PC-9 (cell line): Measurements from ENCODE around the gene TUFT1. TPM values are rescaled to one million over a fixed set of nuclear protein-coding genes. Genes with fewer than 3 reads are reported as not detected.

ENCODE experiments used
- BruUV-seq: library from RNA; stranded (reverse); fragments of 400-500 nt; replicated peaks from 2 replicates; lab custom pipeline; 2021; lab: Mats Ljungman, UMichigan
- CTCF ChIA-PET: fragments of 300-600 bp; sonication (Branson Sonifier 250); formaldehyde crosslinking; loops from one replicate; lab custom pipeline; 2022; ENCODE audit warnings: antibody characterized with exemption; lab: Charles Lee
- POLR2A ChIA-PET: fragments of 300-600 bp; sonication (Branson Sonifier 250); formaldehyde crosslinking; loops from one replicate; lab custom pipeline; 2022; ENCODE audit warnings: antibody characterized with exemption; ENCODE audit not compliant: unreplicated experiment; lab: Charles Lee
- DNase-seq, 2 experiments: peaks; one replicate each; pipeline versions ENCODE4 v3.0.0 to v3.0.0-alpha.2; 2015 to 2022; ENCODE audit warnings: mixed read lengths in 1 of 2
- H2AFZ ChIP-seq: fragments of 200-600 bp; sonication (generic); 2 replicates; pipeline ENCODE4 v1.8.1; 2017; ENCODE audit warnings: antibody characterized with exemption
- H3F3A ChIP-seq: fragments of 200-600 bp; sonication (generic); 2 replicates; pipeline ENCODE4 v1.8.1; 2017; ENCODE audit warnings: antibody characterized with exemption, mild to moderate bottlenecking, low read depth; ENCODE audit not compliant: insufficient read depth
- H3K27ac ChIP-seq: fragments of 200-600 bp; sonication (generic); 2 replicates; pipeline ENCODE4 v1.6.1; 2016; ENCODE audit warnings: mixed run types
- H3K27me3 ChIP-seq: fragments of 200-600 bp; sonication (generic); 2 replicates; pipeline ENCODE4 v1.6.1; 2016; ENCODE audit warnings: low read depth, mixed run types; ENCODE audit not compliant: insufficient read depth
- H3K36me3 ChIP-seq: fragments of 200-600 bp; sonication (generic); 2 replicates; pipeline ENCODE4 v1.6.1; 2016; ENCODE audit warnings: low read depth, mixed run types
- H3K4me1 ChIP-seq: fragments of 200-600 bp; sonication (generic); replicated peaks from 2 replicates; pipeline ENCODE4 v1.6.1; 2016; ENCODE audit warnings: mixed run types; ENCODE audit not compliant: insufficient read depth
- H3K4me2 ChIP-seq: fragments of 200-600 bp; sonication (generic); 2 replicates; pipeline ENCODE4 v1.6.1; 2017; ENCODE audit warnings: mixed run types
- H3K4me3 ChIP-seq: fragments of 200-600 bp; sonication (generic); 2 replicates; pipeline ENCODE4 v1.6.1; 2016; ENCODE audit warnings: mixed run types
- H3K79me2 ChIP-seq: fragments of 200-600 bp; sonication (generic); 2 replicates; pipeline ENCODE4 v1.6.1; 2017; ENCODE audit warnings: low read depth, mixed run types
- H3K9me2 ChIP-seq: fragments of 200-600 bp; sonication (generic); 2 replicates; pipeline ENCODE4 v1.8.1; 2017; ENCODE audit warnings: mild to moderate bottlenecking; ENCODE audit not compliant: insufficient read depth
- H3K9me3 ChIP-seq: fragments of 200-600 bp; sonication (generic); 2 replicates; pipeline ENCODE4 v1.8.1; 2016; ENCODE audit warnings: low read depth; ENCODE audit not compliant: insufficient read depth
- H4K20me1 ChIP-seq: fragments of 200-600 bp; sonication (generic); 2 replicates; pipeline ENCODE4 v1.8.1; 2017; ENCODE audit not compliant: insufficient read depth
- EZH2 ChIP-seq: fragments of 200-600 bp; sonication (generic); IDR thresholded peaks from 2 replicates; pipeline ENCODE4 v1.8.0; 2017; ENCODE audit warnings: antibody characterized with exemption, low read depth
- intact Hi-C: fragments of 100-400 bp; cut with micrococcal nuclease; formaldehyde crosslinking; loops from one replicate; pipeline ENCODE4 v1.10.0; 2022; ENCODE audit not compliant: unreplicated experiment
- total RNA-seq: library from RNA; stranded (reverse); gene quantifications from 2 replicates; pipeline ENCODE4 v1.2.3, GENCODE V29; 2021
- TF ChIP-seq, protein P1 (sequence below): fragments of 200-600 bp; sonication (generic); conservative IDR thresholded peaks from 2 replicates; pipeline ENCODE4 v1.6.1; 2017; ENCODE audit warnings: mixed run types, antibody characterized with exemption, mild to moderate bottlenecking, moderate library complexity

Gene TUFT1
- total RNA-seq, 1 experiment from 2014 or later, result 35.3 TPM

DNA sequence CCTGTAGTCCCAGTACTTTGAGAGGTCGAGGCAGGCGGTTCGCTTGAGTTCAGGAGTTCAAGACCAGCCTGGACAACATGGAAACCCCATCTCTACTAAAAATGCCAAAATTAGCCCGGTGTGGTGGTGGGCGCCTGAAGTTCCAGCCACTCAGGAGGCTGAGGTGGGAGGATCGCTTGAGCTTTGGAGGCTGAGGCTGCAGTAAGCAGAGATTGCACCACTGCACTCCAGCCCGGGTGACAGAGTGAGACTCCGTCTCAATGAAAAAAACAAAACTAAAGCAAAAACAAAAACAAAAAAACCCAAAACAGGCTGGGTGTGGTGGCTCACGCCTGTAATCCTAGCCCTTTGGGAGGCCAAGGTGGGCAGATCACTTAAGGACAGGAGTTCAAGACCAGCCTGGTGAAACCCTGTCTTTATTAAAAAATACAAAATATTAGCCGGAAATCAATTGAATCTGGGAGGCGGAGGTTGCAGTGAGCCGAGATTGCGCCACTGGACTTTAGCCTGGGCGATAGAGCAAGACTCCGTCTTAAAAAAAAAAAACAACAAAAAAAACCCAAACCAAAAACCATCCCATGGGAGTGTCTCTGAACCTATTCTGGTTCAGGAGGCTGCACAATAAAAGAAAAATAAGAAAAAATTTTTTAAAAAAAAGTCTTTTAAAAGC lies 30.6 kb upstream of the TUFT1 start:
- H3K79me2 ChIP-seq, result peaks cover 15% of the 10 kb centered on the region; the same call in 1 of the 2 replicates
- intact Hi-C loops, result loop anchor here (5.0 kb wide), 1 partner anchor 312 kb away; the partner anchor contains the start of gene PIP5K1A
- H3K4me3 ChIP-seq, result no peak overlapping the region
- peak overlapping the region; percentile 50; the same call in 1 of the 2 replicates for H3K27ac ChIP-seq
- H3K9me3 ChIP-seq, result no peaks in the 10 kb centered on the region
- H3K4me1 ChIP-seq, result peaks cover 41% of the 10 kb centered on the region
- no peaks in the 10 kb centered on the region for H4K20me1 ChIP-seq
- no peak overlapping the region for H2AFZ ChIP-seq
- H3K4me2 ChIP-seq, result 0 out of 2 replicates have a peak overlapping the region, but pooled peaks have one; percentile 17
- POLR2A ChIA-PET, result no interaction called here
- H3K36me3 ChIP-seq, result no peaks in the 10 kb centered on the region
- H3F3A ChIP-seq, result peaks cover 55% of the 10 kb centered on the region
- H3K9me2 ChIP-seq, result no peaks in the 10 kb centered on the region
- no peak for DNase-seq
- no peak for TF ChIP-seq EZH2
- TF ChIP-seq, protein P1, sequence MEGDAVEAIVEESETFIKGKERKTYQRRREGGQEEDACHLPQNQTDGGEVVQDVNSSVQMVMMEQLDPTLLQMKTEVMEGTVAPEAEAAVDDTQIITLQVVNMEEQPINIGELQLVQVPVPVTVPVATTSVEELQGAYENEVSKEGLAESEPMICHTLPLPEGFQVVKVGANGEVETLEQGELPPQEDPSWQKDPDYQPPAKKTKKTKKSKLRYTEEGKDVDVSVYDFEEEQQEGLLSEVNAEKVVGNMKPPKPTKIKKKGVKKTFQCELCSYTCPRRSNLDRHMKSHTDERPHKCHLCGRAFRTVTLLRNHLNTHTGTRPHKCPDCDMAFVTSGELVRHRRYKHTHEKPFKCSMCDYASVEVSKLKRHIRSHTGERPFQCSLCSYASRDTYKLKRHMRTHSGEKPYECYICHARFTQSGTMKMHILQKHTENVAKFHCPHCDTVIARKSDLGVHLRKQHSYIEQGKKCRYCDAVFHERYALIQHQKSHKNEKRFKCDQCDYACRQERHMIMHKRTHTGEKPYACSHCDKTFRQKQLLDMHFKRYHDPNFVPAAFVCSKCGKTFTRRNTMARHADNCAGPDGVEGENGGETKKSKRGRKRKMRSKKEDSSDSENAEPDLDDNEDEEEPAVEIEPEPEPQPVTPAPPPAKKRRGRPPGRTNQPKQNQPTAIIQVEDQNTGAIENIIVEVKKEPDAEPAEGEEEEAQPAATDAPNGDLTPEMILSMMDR, result no peak
- no TSS peak for BruUV-seq
- H3K27me3 ChIP-seq, result no peaks in the 10 kb centered on the region
- CTCF ChIA-PET, result no interaction called here

DNA sequence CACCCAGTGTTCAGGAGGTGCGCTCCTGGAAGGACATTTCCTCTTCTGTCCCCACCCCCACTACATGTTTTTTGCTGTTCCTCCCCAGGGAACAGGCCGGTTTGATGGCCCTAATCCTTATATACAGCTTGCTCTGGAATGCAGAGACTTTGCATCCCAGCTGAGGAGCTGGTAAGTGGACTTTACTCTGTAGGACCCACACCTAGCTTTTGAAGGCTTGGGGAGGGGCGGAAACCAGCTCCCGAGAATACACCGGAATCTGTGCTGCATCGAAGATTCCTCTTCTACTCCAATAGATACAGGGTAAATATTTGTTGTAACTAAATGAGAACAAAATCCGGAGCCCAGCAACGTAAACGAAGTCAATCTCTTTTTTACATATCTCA lies 30.1 kb upstream of the TUFT1 start:
- CTCF ChIA-PET, result no interaction called here
- Histone ChIP-seq H3K9me3 (no peaks in the 10 kb centered on the region), H3K79me2 (peaks cover 20% of the 10 kb centered on the region), H3K4me1 (peaks cover 46% of the 10 kb centered on the region), H3K9me2 (no peaks in the 10 kb centered on the region), H3F3A (peaks cover 60% of the 10 kb centered on the region), H4K20me1 (no peaks in the 10 kb centered on the region), H3K4me2 (no peak overlapping the region), H2AFZ (no peak overlapping the region), H3K27me3 (no peaks in the 10 kb centered on the region), H3K36me3 (no peaks in the 10 kb centered on the region), H3K4me3 (no peak overlapping the region), H3K27ac (no peak overlapping the region)
- no TSS peak for BruUV-seq
- TF ChIP-seq, protein P1, result no peak
- no peak for TF ChIP-seq EZH2
- intact Hi-C loops, result loop anchor here (5.0 kb wide), 1 partner anchor 313 kb away; the partner anchor contains the start of gene PIP5K1A
- POLR2A ChIA-PET, result no interaction called here
- DNase-seq, result no peak

DNA sequence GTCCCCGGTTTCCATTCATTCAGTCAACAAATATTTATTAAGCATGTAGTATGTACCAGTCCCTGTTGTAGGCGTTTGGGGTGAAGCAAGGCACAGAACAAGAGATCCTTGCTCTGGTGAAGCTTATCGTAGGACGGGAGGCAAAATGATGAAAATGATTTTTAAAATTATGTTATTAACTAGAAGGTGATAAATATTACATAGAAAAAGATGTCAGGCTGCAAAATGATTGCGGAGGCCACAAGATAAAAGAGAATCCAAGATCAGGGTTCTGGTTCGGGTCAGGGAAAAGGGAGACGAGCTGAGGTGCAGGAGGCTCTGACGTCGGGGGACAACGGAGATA lies 29.5 kb upstream of the TUFT1 start:
- ChIA-PET CTCF (no interaction called here), POLR2A (interaction anchor here (0.9 to 1.0 kb wide), 2 partner anchors 35 to 37 kb away, joined by 6 to 12 read pairs; no protein-coding TSS in a partner anchor)
- H3K9me2 ChIP-seq, result no peaks in the 10 kb centered on the region
- no peaks in the 10 kb centered on the region for H4K20me1 ChIP-seq
- intact Hi-C loops, result loop anchor here (5.0 kb wide), 1 partner anchor 313 kb away; the partner anchor contains the start of gene PIP5K1A
- H2AFZ ChIP-seq, result peak overlapping the region; percentile 83
- peak overlapping the region; percentile 62; the same call in 1 of the 2 replicates for H3K4me3 ChIP-seq
- no peaks in the 10 kb centered on the region for H3K36me3 ChIP-seq
- H3K4me1 ChIP-seq, result peaks cover 52% of the 10 kb centered on the region
- H3K27me3 ChIP-seq, result no peaks in the 10 kb centered on the region
- H3K9me3 ChIP-seq, result no peaks in the 10 kb centered on the region
- no TSS peak for BruUV-seq
- H3K4me2 ChIP-seq, result peak overlapping the region; percentile 97
- TF ChIP-seq EZH2, result no peak
- TF ChIP-seq, protein P1, result no peak
- peaks cover 66% of the 10 kb centered on the region for H3F3A ChIP-seq
- DNase-seq, result no peak
- no peak overlapping the region for H3K27ac ChIP-seq
- peaks cover 26% of the 10 kb centered on the region for H3K79me2 ChIP-seq
